Measurements from ENCODE around the gene CAPG. TPM values are rescaled to one million over a fixed set of nuclear protein-coding genes. Genes with fewer than 3 reads are reported as not detected.
A peak's percentile ranks its signal among the peaks of the same experiment; 100 is the strongest.

The CAPG gene
- total and polyA plus RNA-seq, 9 of the 15 experiments (the other 6 are each of a cell fraction or from before 2014, with no cell fraction given): 10.6 to 90.4 (median 56.0) TPM

DNA sequence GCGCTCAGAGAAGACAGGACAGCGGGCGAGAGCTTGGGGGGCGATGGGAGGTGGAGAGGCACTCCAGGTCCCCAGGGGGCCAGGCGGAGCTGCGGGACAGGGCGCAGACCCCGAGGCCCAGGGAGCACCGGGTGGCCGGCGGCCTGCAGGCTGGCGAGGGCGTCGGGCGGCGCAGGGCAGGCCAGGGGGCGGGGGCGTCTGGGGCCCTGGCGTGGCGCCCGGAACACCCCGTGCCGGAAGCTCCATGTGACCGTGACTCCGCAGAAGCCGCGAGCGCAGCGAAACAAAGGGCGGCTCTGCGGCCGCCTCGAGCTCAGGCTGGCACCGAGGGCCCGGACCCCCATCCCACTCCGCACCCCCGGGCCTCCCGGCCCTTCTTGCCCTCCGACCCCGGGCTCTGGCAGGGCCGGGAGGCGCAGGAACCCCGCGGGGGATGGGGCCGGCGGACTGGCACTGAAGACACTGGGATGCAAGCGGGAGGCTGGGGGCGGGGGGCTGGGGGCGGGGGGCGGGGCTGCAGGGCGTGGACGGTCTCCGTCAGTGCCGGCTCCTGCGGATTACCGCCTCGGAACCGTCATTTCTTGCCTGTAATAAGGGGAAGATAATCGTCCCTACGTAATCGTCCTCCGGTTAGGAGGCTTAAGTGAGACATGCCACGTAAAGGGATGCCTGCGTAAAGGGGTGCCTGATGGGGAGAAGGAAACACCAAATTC is 27.5 kb upstream of the CAPG start (continued):
- TF ChIP-seq, protein P1, sequence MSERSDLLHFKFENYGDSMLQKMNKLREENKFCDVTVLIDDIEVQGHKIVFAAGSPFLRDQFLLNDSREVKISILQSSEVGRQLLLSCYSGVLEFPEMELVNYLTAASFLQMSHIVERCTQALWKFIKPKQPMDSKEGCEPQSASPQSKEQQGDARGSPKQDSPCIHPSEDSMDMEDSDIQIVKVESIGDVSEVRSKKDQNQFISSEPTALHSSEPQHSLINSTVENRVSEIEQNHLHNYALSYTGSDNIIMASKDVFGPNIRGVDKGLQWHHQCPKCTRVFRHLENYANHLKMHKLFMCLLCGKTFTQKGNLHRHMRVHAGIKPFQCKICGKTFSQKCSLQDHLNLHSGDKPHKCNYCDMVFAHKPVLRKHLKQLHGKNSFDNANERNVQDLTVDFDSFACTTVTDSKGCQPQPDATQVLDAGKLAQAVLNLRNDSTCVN (CRISPR knock-in tag; IDR thresholded peaks at IDR 0.05): no peak
- no peak for TF ChIP-seq POLR3A (IDR thresholded peaks at IDR 0.05; ENCODE audit: borderline replicate concordance, extremely low read depth, insufficient read depth, insufficient read length)
- TF ChIP-seq, protein P2, sequence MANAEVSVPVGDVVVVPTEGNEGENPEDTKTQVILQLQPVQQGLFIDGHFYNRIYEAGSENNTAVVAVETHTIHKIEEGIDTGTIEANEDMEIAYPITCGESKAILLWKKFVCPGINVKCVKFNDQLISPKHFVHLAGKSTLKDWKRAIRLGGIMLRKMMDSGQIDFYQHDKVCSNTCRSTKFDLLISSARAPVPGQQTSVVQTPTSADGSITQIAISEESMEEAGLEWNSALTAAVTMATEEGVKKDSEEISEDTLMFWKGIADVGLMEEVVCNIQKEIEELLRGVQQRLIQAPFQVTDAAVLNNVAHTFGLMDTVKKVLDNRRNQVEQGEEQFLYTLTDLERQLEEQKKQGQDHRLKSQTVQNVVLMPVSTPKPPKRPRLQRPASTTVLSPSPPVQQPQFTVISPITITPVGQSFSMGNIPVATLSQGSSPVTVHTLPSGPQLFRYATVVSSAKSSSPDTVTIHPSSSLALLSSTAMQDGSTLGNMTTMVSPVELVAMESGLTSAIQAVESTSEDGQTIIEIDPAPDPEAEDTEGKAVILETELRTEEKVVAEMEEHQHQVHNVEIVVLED (CRISPR knock-in tag; IDR thresholded peaks at IDR 0.05): no peak
- TF ChIP-seq ZNF197 (CRISPR knock-in tag; IDR thresholded peaks at IDR 0.05; ENCODE audit: low read depth): no peak
- no peak for TF ChIP-seq ZNF41 (CRISPR knock-in tag; conservative IDR thresholded peaks at IDR 0.05)
- no peak for TF ChIP-seq ZBTB1 (CRISPR knock-in tag; IDR thresholded peaks at IDR 0.05; ENCODE audit: borderline replicate concordance, low read depth)
- TF ChIP-seq RFX7 (CRISPR knock-in tag; IDR thresholded peaks at IDR 0.05): no peak
- TF ChIP-seq HNRNPLL (IDR thresholded peaks at IDR 0.05; ENCODE audit: low read depth, low read length, poor library complexity, severe bottlenecking): peak; percentile 76
- no peak for TF ChIP-seq ZFP30 (CRISPR knock-in tag; IDR thresholded peaks at IDR 0.05; ENCODE audit: borderline replicate concordance)
- no peak for TF ChIP-seq SMARCA4 (IDR thresholded peaks at IDR 0.05)
- TF ChIP-seq HMG20B (CRISPR knock-in tag; IDR thresholded peaks at IDR 0.05): no peak
- TF ChIP-seq PML (IDR thresholded peaks at IDR 0.05; ENCODE audit: low read length): peak; percentile 8; the same call in 1 of the 2 replicates
- no peak for TF ChIP-seq ZNF408 (CRISPR knock-in tag; IDR thresholded peaks at IDR 0.05; ENCODE audit: low read depth)
- TF ChIP-seq ZNF184 (CRISPR knock-in tag; IDR thresholded peaks at IDR 0.05): no peak
- no peak for TF ChIP-seq ZNF217 (CRISPR knock-in tag; IDR thresholded peaks at IDR 0.05)
- no peak for TF ChIP-seq FOXJ3 (CRISPR knock-in tag; IDR thresholded peaks at IDR 0.05)
- TF ChIP-seq CBX1 (IDR thresholded peaks at IDR 0.05; ENCODE audit: low read depth): peak; percentile 32; the same call in 1 of the 2 replicates
- 0 out of 2 replicates have a peak, but pooled peaks have one; percentile 25 for TF ChIP-seq ATF1 (CRISPR knock-in tag; IDR thresholded peaks at IDR 0.05)
- TF ChIP-seq ATF1 (tag; IDR thresholded peaks at IDR 0.05): peak; percentile 28
- peak; percentile 66; the same call in 1 of the 2 replicates for TF ChIP-seq RNF2 (IDR thresholded peaks at IDR 0.05)
- TF ChIP-seq, protein P3, sequence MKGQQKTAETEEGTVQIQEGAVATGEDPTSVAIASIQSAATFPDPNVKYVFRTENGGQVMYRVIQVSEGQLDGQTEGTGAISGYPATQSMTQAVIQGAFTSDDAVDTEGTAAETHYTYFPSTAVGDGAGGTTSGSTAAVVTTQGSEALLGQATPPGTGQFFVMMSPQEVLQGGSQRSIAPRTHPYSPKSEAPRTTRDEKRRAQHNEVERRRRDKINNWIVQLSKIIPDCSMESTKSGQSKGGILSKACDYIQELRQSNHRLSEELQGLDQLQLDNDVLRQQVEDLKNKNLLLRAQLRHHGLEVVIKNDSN (CRISPR knock-in tag; IDR thresholded peaks at IDR 0.05): no peak
- peak; percentile 87 for TF ChIP-seq CCNT2 (IDR thresholded peaks at IDR 0.05; ENCODE audit: borderline replicate concordance, extremely low read depth, insufficient read length, low read depth, low read length)
- TF ChIP-seq BRCA1 (IDR thresholded peaks at IDR 0.05): no peak
- TF ChIP-seq BRCA1 (CRISPR knock-in tag; IDR thresholded peaks at IDR 0.05): no peak
- TF ChIP-seq NR3C1 (CRISPR knock-in tag; IDR thresholded peaks at IDR 0.05): no peak
- no peak for TF ChIP-seq ELF4 (CRISPR knock-in tag; IDR thresholded peaks at IDR 0.05)
- no peak for TF ChIP-seq PCBP2 (IDR thresholded peaks at IDR 0.05; ENCODE audit: low read depth, low read length, poor library complexity, severe bottlenecking)
- TF ChIP-seq ZNF707 (CRISPR knock-in tag; conservative IDR thresholded peaks at IDR 0.05): no peak
